SH-SY5Y (cell line): ENCODE results near the gene SFXN4.

Experiments
- GATA2 ChIP-seq: IDR thresholded peaks from 2 replicates; pipeline ENCODE4 v1.6.1; 2011; ENCODE audit warnings: mild to moderate bottlenecking, low read depth, low read length
- GATA3 ChIP-seq: IDR thresholded peaks from 2 replicates; pipeline ENCODE4 v1.6.1; 2011; ENCODE audit warnings: low read depth, mild to moderate bottlenecking, low read length, moderate library complexity

- TF ChIP-seq GATA2 (no peak), GATA3 (no peak)
Observed at GRCh38 chr10:119159332-119159731, 6.2 kb downstream of the SFXN4 start.
